ENCODE data around the gene RRAS2. TPM values are rescaled to one million over a fixed set of nuclear protein-coding genes. Genes with fewer than 3 reads are reported as not detected.

Gene RRAS2
- total and polyA plus RNA-seq, 9 of the 15 experiments (the other 6 are each of a cell fraction or from before 2014, with no cell fraction given): 9.4 to 47.5 (median 37.6) TPM

DNA sequence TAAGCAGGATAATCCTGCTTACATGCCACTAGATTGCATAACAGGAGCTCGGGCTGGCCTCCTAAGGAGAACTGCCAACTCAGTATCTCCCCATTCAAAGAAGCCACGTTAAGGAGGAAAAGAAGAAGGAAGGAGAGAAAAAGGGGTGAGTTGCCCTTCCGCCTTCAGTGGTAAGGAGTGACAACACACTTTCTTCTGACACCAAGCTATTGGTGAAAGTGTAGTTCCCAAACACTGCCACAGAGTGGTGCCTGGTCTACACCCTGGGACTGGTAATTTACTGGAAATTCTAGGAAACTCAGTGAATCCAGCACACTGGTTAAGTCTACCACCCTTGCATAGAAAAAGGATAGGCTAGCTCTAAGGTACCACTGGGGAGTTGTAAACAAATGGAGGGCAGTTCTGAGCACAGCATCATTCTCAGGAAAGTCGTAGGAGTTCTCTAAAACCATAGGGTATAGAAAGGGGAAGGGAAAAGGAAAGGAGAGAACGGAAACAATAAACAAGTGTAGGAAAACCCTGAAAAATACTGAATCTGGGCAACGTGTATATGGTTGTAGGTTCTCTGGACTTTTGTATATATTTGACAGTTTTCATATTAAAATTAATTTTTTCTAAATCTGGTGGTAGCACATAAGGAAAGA is 58.2 kb downstream of the RRAS2 start (continued):
- TF ChIP-seq, protein P1, sequence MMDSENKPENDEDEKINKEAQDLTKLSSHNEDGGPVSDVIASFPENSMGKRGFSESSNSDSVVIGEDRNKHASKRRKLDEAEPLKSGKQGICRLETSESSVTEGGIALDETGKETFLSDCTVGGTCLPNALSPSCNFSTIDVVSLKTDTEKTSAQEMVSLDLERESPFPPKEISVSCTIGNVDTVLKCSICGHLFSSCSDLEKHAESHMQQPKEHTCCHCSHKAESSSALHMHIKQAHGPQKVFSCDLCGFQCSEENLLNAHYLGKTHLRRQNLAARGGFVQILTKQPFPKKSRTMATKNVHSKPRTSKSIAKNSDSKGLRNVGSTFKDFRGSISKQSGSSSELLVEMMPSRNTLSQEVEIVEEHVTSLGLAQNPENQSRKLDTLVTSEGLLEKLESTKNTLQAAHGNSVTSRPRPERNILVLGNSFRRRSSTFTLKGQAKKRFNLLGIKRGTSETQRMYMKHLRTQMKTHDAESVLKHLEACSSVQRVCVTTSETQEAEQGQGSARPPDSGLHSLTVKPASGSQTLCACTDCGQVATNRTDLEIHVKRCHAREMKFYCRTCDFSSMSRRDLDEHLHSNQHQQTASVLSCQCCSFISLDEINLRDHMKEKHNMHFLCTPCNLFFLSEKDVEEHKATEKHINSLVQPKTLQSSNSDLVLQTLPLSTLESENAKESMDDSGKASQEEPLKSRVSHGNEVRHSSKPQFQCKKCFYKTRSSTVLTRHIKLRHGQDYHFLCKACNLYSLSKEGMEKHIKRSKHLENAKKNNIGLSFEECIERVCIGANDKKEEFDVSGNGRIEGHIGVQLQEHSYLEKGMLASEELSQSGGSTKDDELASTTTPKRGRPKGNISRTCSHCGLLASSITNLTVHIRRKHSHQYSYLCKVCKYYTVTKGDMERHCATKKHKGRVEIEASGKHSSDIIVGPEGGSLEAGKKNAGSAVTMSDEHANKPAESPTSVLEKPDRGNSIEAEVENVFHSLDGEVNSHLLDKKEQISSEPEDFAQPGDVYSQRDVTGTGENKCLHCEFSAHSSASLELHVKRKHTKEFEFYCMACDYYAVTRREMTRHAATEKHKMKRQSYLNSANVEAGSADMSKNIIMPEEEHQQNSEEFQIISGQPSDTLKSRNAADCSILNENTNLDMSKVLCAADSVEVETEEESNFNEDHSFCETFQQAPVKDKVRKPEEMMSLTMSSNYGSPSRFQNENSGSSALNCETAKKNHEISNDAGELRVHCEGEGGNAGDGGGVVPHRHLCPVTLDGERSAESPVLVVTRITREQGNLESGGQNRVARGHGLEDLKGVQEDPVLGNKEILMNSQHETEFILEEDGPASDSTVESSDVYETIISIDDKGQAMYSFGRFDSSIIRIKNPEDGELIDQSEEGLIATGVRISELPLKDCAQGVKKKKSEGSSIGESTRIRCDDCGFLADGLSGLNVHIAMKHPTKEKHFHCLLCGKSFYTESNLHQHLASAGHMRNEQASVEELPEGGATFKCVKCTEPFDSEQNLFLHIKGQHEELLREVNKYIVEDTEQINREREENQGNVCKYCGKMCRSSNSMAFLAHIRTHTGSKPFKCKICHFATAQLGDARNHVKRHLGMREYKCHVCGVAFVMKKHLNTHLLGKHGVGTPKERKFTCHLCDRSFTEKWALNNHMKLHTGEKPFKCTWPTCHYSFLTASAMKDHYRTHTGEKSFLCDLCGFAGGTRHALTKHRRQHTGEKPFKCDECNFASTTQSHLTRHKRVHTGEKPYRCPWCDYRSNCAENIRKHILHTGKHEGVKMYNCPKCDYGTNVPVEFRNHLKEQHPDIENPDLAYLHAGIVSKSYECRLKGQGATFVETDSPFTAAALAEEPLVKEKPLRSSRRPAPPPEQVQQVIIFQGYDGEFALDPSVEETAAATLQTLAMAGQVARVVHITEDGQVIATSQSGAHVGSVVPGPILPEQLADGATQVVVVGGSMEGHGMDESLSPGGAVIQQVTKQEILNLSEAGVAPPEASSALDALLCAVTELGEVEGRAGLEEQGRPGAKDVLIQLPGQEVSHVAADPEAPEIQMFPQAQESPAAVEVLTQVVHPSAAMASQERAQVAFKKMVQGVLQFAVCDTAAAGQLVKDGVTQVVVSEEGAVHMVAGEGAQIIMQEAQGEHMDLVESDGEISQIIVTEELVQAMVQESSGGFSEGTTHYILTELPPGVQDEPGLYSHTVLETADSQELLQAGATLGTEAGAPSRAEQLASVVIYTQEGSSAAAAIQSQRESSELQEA (IDR thresholded peaks at IDR 0.05; ENCODE audit: low read depth): no peak
- TF ChIP-seq, protein P2, sequence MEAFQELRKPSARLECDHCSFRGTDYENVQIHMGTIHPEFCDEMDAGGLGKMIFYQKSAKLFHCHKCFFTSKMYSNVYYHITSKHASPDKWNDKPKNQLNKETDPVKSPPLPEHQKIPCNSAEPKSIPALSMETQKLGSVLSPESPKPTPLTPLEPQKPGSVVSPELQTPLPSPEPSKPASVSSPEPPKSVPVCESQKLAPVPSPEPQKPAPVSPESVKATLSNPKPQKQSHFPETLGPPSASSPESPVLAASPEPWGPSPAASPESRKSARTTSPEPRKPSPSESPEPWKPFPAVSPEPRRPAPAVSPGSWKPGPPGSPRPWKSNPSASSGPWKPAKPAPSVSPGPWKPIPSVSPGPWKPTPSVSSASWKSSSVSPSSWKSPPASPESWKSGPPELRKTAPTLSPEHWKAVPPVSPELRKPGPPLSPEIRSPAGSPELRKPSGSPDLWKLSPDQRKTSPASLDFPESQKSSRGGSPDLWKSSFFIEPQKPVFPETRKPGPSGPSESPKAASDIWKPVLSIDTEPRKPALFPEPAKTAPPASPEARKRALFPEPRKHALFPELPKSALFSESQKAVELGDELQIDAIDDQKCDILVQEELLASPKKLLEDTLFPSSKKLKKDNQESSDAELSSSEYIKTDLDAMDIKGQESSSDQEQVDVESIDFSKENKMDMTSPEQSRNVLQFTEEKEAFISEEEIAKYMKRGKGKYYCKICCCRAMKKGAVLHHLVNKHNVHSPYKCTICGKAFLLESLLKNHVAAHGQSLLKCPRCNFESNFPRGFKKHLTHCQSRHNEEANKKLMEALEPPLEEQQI (IDR thresholded peaks at IDR 0.05): no peak
- TF ChIP-seq ZNF695 (CRISPR knock-in tag; IDR thresholded peaks at IDR 0.05): no peak
- TF ChIP-seq, protein P3, sequence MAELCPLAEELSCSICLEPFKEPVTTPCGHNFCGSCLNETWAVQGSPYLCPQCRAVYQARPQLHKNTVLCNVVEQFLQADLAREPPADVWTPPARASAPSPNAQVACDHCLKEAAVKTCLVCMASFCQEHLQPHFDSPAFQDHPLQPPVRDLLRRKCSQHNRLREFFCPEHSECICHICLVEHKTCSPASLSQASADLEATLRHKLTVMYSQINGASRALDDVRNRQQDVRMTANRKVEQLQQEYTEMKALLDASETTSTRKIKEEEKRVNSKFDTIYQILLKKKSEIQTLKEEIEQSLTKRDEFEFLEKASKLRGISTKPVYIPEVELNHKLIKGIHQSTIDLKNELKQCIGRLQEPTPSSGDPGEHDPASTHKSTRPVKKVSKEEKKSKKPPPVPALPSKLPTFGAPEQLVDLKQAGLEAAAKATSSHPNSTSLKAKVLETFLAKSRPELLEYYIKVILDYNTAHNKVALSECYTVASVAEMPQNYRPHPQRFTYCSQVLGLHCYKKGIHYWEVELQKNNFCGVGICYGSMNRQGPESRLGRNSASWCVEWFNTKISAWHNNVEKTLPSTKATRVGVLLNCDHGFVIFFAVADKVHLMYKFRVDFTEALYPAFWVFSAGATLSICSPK (IDR thresholded peaks at IDR 0.05; ENCODE audit: borderline replicate concordance): no peak
- TF ChIP-seq SUPT5H (IDR thresholded peaks at IDR 0.05): no peak
- no peak for TF ChIP-seq FOXM1 (IDR thresholded peaks at IDR 0.05; ENCODE audit: low read depth)
- no peak for TF ChIP-seq FOXM1 (CRISPR knock-in tag; IDR thresholded peaks at IDR 0.05; ENCODE audit: low read depth)
- TF ChIP-seq, protein P4, sequence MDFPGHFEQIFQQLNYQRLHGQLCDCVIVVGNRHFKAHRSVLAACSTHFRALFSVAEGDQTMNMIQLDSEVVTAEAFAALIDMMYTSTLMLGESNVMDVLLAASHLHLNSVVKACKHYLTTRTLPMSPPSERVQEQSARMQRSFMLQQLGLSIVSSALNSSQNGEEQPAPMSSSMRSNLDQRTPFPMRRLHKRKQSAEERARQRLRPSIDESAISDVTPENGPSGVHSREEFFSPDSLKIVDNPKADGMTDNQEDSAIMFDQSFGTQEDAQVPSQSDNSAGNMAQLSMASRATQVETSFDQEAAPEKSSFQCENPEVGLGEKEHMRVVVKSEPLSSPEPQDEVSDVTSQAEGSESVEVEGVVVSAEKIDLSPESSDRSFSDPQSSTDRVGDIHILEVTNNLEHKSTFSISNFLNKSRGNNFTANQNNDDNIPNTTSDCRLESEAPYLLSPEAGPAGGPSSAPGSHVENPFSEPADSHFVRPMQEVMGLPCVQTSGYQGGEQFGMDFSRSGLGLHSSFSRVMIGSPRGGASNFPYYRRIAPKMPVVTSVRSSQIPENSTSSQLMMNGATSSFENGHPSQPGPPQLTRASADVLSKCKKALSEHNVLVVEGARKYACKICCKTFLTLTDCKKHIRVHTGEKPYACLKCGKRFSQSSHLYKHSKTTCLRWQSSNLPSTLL (IDR thresholded peaks at IDR 0.05): no peak
- TF ChIP-seq, protein P5, sequence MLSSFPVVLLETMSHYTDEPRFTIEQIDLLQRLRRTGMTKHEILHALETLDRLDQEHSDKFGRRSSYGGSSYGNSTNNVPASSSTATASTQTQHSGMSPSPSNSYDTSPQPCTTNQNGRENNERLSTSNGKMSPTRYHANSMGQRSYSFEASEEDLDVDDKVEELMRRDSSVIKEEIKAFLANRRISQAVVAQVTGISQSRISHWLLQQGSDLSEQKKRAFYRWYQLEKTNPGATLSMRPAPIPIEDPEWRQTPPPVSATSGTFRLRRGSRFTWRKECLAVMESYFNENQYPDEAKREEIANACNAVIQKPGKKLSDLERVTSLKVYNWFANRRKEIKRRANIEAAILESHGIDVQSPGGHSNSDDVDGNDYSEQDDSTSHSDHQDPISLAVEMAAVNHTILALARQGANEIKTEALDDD (IDR thresholded peaks at IDR 0.05): peak; percentile 79
- no peak for TF ChIP-seq SP1 (CRISPR knock-in tag; IDR thresholded peaks at IDR 0.05)
- peak; percentile 83 to 93 for TF ChIP-seq RAD21 (CRISPR knock-in tag; conservative IDR thresholded peaks at IDR 0.05 in 1 of 2, IDR thresholded peaks at IDR 0.05 in 1 of 2)
